GM23338 (cell line): ENCODE measurements around the gene COL4A2.

Experiments used
- CREB1 ChIP-seq: fragments of 250-450 bp; sonication (Bioruptor Pico); IDR thresholded peaks from 2 replicates; pipeline ENCODE4 v1.5.0; 2020; ENCODE audit warnings: low read depth, mild to moderate bottlenecking, moderate library complexity
- CTCF ChIP-seq, 2 experiments: fragments of 200-600 bp in 1 of 2; sonication (generic) in 1 of 2; conservative IDR thresholded peaks; 2 replicates each; pipeline versions ENCODE4 v1.5.1 to v1.6.1; 2016 to 2017; ENCODE audit warnings: antibody characterized with exemption in 2 of 2, low read depth in 2 of 2, mild to moderate bottlenecking in 2 of 2, moderate library complexity in 1 of 2
- EZH2 ChIP-seq: fragments of 200-600 bp; sonication (generic); IDR thresholded peaks from one replicate; pipeline ENCODE4 v1.8.0; 2017; ENCODE audit warnings: antibody characterized with exemption, mild to moderate bottlenecking, low read depth; ENCODE audit not compliant: unreplicated experiment
- EZH2phosphoT487 ChIP-seq: fragments of 200-600 bp; sonication (generic); IDR thresholded peaks from one replicate; pipeline ENCODE4 v1.8.1; 2018; ENCODE audit warnings: antibody characterized with exemption; ENCODE audit not compliant: unreplicated experiment
- JUNB ChIP-seq: IDR thresholded peaks from one replicate; pipeline ENCODE4 v1.6.1; 2016; ENCODE audit warnings: antibody characterized with exemption; ENCODE audit not compliant: unreplicated experiment
- POLR2AphosphoS5 ChIP-seq: IDR thresholded peaks from 2 replicates; pipeline ENCODE4 v1.6.1; 2016; ENCODE audit warnings: antibody characterized with exemption, low read depth
- REST ChIP-seq: IDR thresholded peaks from one replicate; pipeline ENCODE4 v1.6.1; 2018; ENCODE audit warnings: antibody characterized with exemption; ENCODE audit not compliant: unreplicated experiment
- ZNF114 ChIP-seq: fragments of 250-450 bp; sonication (Bioruptor Pico); IDR thresholded peaks from 2 replicates; pipeline ENCODE4 v1.5.0; 2020; ENCODE audit warnings: mild to moderate bottlenecking, moderate library complexity
- ZNF331 ChIP-seq: fragments of 250-450 bp; sonication (Bioruptor Pico); IDR thresholded peaks from 2 replicates; pipeline ENCODE4 v1.5.0; 2020; ENCODE audit warnings: low read depth, mild to moderate bottlenecking, moderate library complexity
- ZNF462 ChIP-seq: fragments of 250-450 bp; sonication (Bioruptor Pico); IDR thresholded peaks from 2 replicates; pipeline ENCODE4 v1.5.0; 2020; ENCODE audit warnings: mild to moderate bottlenecking, moderate library complexity
- TF ChIP-seq, protein P1 (sequence below): IDR thresholded peaks from 2 replicates; pipeline ENCODE4 v1.6.1; 2016; ENCODE audit warnings: antibody characterized with exemption

GRCh38 chr13:110326263-110326904 lies 19.3 kb downstream of the COL4A2 start:
- TF ChIP-seq REST (no peak), CTCF (conservative IDR thresholded peaks at IDR 0.05; ENCODE audit: low read depth in 2 of 2) (no peak), EZH2 (no peak), POLR2AphosphoS5 (no peak), JUNB (no peak), EZH2phosphoT487 (no peak), CREB1 (no peak), ZNF462 (no peak), ZNF114 (CRISPR knock-in tag) (no peak), ZNF331 (CRISPR knock-in tag) (no peak)
- TF ChIP-seq, protein P1, sequence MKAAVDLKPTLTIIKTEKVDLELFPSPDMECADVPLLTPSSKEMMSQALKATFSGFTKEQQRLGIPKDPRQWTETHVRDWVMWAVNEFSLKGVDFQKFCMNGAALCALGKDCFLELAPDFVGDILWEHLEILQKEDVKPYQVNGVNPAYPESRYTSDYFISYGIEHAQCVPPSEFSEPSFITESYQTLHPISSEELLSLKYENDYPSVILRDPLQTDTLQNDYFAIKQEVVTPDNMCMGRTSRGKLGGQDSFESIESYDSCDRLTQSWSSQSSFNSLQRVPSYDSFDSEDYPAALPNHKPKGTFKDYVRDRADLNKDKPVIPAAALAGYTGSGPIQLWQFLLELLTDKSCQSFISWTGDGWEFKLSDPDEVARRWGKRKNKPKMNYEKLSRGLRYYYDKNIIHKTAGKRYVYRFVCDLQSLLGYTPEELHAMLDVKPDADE = no peak
